Measurements from ENCODE around the gene PELI3.

Gene PELI3

GRCh38 chr11:66509131-66509561, 42.4 kb downstream of the PELI3 start:
- DNase-seq, result peak; percentile 87

- peak; percentile 61 for DNase-seq
Measured at GRCh38 chr11:66510271-66510989, 43.7 kb downstream of the PELI3 start, which contains the start of gene BBS1. Gene BBS1, plus strand, starts transcription at chr11:66510635. Its CDS starts 25 bp downstream, at chr11:66510660.

GRCh38 chr11:66510990-66511339, 44.3 kb downstream of the PELI3 start:
- DNase-seq, result no peak

GRCh38 chr11:66523611-66524010, 56.9 kb downstream of the PELI3 start:
- DNase-seq, result no peak

GRCh38 chr11:66524304-66525040, 57.8 kb downstream of the PELI3 start:
- DNase-seq, result no peak
